H1 (cell line): ENCODE data around the gene KIF21A. TPM values are rescaled to one million over a fixed set of nuclear protein-coding genes. Genes with fewer than 3 reads are reported as not detected.

ENCODE experiments used
- CTCF ChIA-PET: fragments of 300-600 bp; sonication (Branson Sonifier 250); formaldehyde crosslinking; loops from one replicate; lab custom pipeline; 2021; ENCODE audit not compliant: partially characterized antibody; lab: Charles Lee
- POLR2A ChIA-PET: fragments of 300-600 bp; sonication (Branson Sonifier 250); formaldehyde crosslinking; loops from one replicate; lab custom pipeline; 2021; ENCODE audit warnings: inconsistent platforms; ENCODE audit not compliant: partially characterized antibody; lab: Charles Lee
- DNase-seq, 2 experiments: peaks; one replicate each; pipeline versions ENCODE4 v3.0.0 to v3.0.0-alpha.2; 2010 to 2022; ENCODE audit warnings: low spot score in 2 of 2, low read depth in 1 of 2, mixed read lengths in 1 of 2
- FAIRE-seq: peaks from 2 replicates; lab custom pipeline; 2011; peaks lifted over from hg19 to GRCh38; lab: Jason Lieb, UNC
- H2AFZ ChIP-seq: 2 replicates; pipeline ENCODE4 v1.8.1; 2012; ENCODE audit warnings: low read length, inconsistent platforms
- H2AK5ac ChIP-seq: 2 replicates; pipeline ENCODE4 v1.6.1; 2013; ENCODE audit warnings: low read depth, low read length
- H2BK120ac ChIP-seq: replicated peaks from 2 replicates; pipeline ENCODE3; 2013; ENCODE audit warnings: low read depth, low read length, inconsistent platforms
- H2BK12ac ChIP-seq: 2 replicates; pipeline ENCODE4 v1.6.1; 2013; ENCODE audit warnings: low read depth, low read length
- H2BK15ac ChIP-seq: 2 replicates; pipeline ENCODE4 v1.6.1; 2013; ENCODE audit warnings: low read length
- H2BK20ac ChIP-seq: 2 replicates; pipeline ENCODE4 v1.6.1; 2013; ENCODE audit warnings: low read length
- H2BK5ac ChIP-seq: 2 replicates; pipeline ENCODE4 v1.6.1; 2013; ENCODE audit warnings: low read depth, low read length
- H3K14ac ChIP-seq: 2 replicates; pipeline ENCODE4 v1.6.1; 2013; ENCODE audit warnings: inconsistent platforms; ENCODE audit not compliant: insufficient read length
- H3K18ac ChIP-seq: 2 replicates; pipeline ENCODE4 v1.6.1; 2013; ENCODE audit warnings: low read length; ENCODE audit errors: extremely low read depth
- H3K23ac ChIP-seq: 2 replicates; pipeline ENCODE4 v1.6.1; 2013; ENCODE audit warnings: inconsistent platforms; ENCODE audit not compliant: insufficient read length
- H3K23me2 ChIP-seq: 2 replicates; pipeline ENCODE4 v1.6.1; 2013; ENCODE audit warnings: low read depth, low read length
- H3K27ac ChIP-seq: 2 replicates; pipeline ENCODE4 v1.6.1; 2011; ENCODE audit warnings: low read depth, low read length, inconsistent platforms
- H3K27me3 ChIP-seq, 4 experiments: replicated peaks in 1 of 4; 1 replicate in 1 of 4; 2 replicates in 3 of 4; pipeline versions ENCODE4 v1.6.1 to v1.8.1; 2011 to 2013; ENCODE audit warnings: low read length in 3 of 4, mild to moderate bottlenecking in 3 of 4, inconsistent platforms in 2 of 4, mixed read lengths in 2 of 4, moderate library complexity in 1 of 4; ENCODE audit not compliant: control insufficient read depth in 3 of 4, insufficient read depth in 3 of 4; ENCODE audit errors: extremely low read depth in 1 of 4
- H3K36me3 ChIP-seq, 4 experiments: 2 replicates each; pipeline versions ENCODE4 v1.6.1 to v1.8.1; 2011 to 2013; ENCODE audit warnings: mild to moderate bottlenecking in 4 of 4, low read length in 3 of 4, moderate library complexity in 2 of 4, control low read depth in 1 of 4, inconsistent platforms in 1 of 4; ENCODE audit not compliant: insufficient read depth in 4 of 4, control insufficient read depth in 2 of 4
- H3K4ac ChIP-seq: replicated peaks from 2 replicates; pipeline ENCODE3; 2013; ENCODE audit warnings: low read length, low read depth, mixed read lengths, inconsistent platforms; ENCODE audit not compliant: insufficient read length
- H3K4me1 ChIP-seq, 4 experiments: replicated peaks in 1 of 4; 1 replicate in 1 of 4; 2 replicates in 3 of 4; pipeline versions ENCODE4 v1.6.1 to v1.8.1; 2011 to 2013; ENCODE audit warnings: low read length in 3 of 4, inconsistent platforms in 2 of 4, mixed read lengths in 1 of 4; ENCODE audit not compliant: insufficient read depth in 4 of 4, control insufficient read depth in 3 of 4
- H3K4me2 ChIP-seq, 2 experiments: 2 replicates each; pipeline versions ENCODE4 v1.6.1 to v1.8.1; 2011 to 2013; ENCODE audit warnings: low read depth in 2 of 2, low read length in 2 of 2, control low read depth in 1 of 2, inconsistent platforms in 1 of 2, mild to moderate bottlenecking in 1 of 2; ENCODE audit not compliant: insufficient read depth in 1 of 2
- H3K4me3 ChIP-seq, 4 experiments: fragments of 200-600, 300-600 bp in 1 of 4; sonication (generic), shearing (Covaris generic), sonication (Bioruptor Twin) in 1 of 4; 2 replicates each; pipeline versions ENCODE4 v1.5.1 to v1.8.1; 2011 to 2016; ENCODE audit warnings: low read length in 4 of 4, low read depth in 3 of 4, control low read depth in 2 of 4, inconsistent platforms in 2 of 4, mild to moderate bottlenecking in 2 of 4, mixed read lengths in 1 of 4, moderate library complexity in 1 of 4; ENCODE audit not compliant: insufficient read depth in 2 of 4; ENCODE audit errors: extremely low read depth in 1 of 4
- H3K56ac ChIP-seq: replicated peaks from 2 replicates; pipeline ENCODE3; 2013; ENCODE audit warnings: low read depth, mild to moderate bottlenecking, mixed read lengths, low read length, inconsistent platforms; ENCODE audit not compliant: insufficient read length
- H3K79me1 ChIP-seq: 2 replicates; pipeline ENCODE4 v1.6.1; 2013; ENCODE audit warnings: low read depth, low read length, control low read depth
- H3K79me2 ChIP-seq, 2 experiments: 2 replicates each; pipeline versions ENCODE4 v1.6.1 to v1.8.1; 2012 to 2013; ENCODE audit warnings: low read length in 2 of 2, mild to moderate bottlenecking in 2 of 2, inconsistent platforms in 1 of 2; ENCODE audit not compliant: insufficient read depth in 2 of 2, control insufficient read depth in 1 of 2
- H3K9ac ChIP-seq, 4 experiments: replicated peaks in 1 of 4; 1 replicate in 1 of 4; 2 replicates in 3 of 4; pipeline versions ENCODE4 v1.6.1 to v1.8.1; 2011 to 2013; ENCODE audit warnings: low read depth in 3 of 4, low read length in 3 of 4, control low read depth in 2 of 4, mild to moderate bottlenecking in 2 of 4, moderate library complexity in 2 of 4, inconsistent platforms in 1 of 4; ENCODE audit errors: extremely low read depth in 1 of 4
- H3K9me3 ChIP-seq, 2 experiments: 2 replicates each; pipeline versions ENCODE4 v1.6.1 to v1.8.1; 2012 to 2013; ENCODE audit warnings: mild to moderate bottlenecking in 2 of 2, moderate library complexity in 2 of 2, control low read depth in 1 of 2, inconsistent platforms in 1 of 2, low read depth in 1 of 2, low read length in 1 of 2, mixed read lengths in 1 of 2; ENCODE audit not compliant: insufficient read depth in 2 of 2
- H4K20me1 ChIP-seq, 2 experiments: replicated peaks in 1 of 2; 2 replicates each; pipeline versions ENCODE3 to v1.8.1; 2011 to 2013; ENCODE audit warnings: inconsistent platforms in 2 of 2, low read length in 2 of 2, mild to moderate bottlenecking in 1 of 2; ENCODE audit not compliant: insufficient read depth in 2 of 2, control insufficient read depth in 1 of 2
- H4K5ac ChIP-seq: 2 replicates; pipeline ENCODE4 v1.6.1; 2013; ENCODE audit warnings: low read length, low read depth, mixed read lengths, inconsistent platforms; ENCODE audit not compliant: insufficient read length
- H4K8ac ChIP-seq: 2 replicates; pipeline ENCODE4 v1.8.0; 2013; ENCODE audit warnings: mild to moderate bottlenecking, moderate library complexity, low read length, inconsistent platforms; ENCODE audit not compliant: insufficient read depth; ENCODE audit errors: extremely low read depth
- H4K91ac ChIP-seq: replicated peaks from 2 replicates; pipeline ENCODE3; 2013; ENCODE audit warnings: low read length, mixed read lengths, inconsistent platforms; ENCODE audit not compliant: insufficient read length
- CHD7 ChIP-seq: fragments of 300-600 bp; sonication (generic); IDR thresholded peaks from 2 replicates; pipeline ENCODE4 v1.7.1; 2012; ENCODE audit warnings: low read length, moderate library complexity, mild to moderate bottlenecking, inconsistent platforms; ENCODE audit not compliant: insufficient replicate concordance
- polyA plus RNA-seq, 7 experiments: library from polyadenylated mRNA; depleted of rRNA in 3 of 7; stranded (reverse) in 5 of 7; unstranded in 2 of 7; fragments of >200 nt in 5 of 7; fragments of 200-250 nt in 2 of 7; gene quantifications; 1 replicate in 5 of 7; 2 replicates in 1 of 7; 4 replicates in 1 of 7; pipeline versions ENCODE4 v1.2.1 to v1.2.3, GENCODE V29; 2011 to 2013; ENCODE audit warnings: missing spikeins in 2 of 7, mixed read lengths in 2 of 7
- total RNA-seq: library from RNA; stranded (reverse); fragmentation: NEBNext Ultra II Directional; extraction: Animal tissue kit (Norgen Biotek cat#: 25700); gene quantifications from 2 replicates; pipeline ENCODE4 v1.2.1, GENCODE V29; 2021

Gene KIF21A
- total and polyA plus RNA-seq, 2 of the 8 experiments (the other 6 are each of a cell fraction or from before 2014, with no cell fraction given) = 10.0 to 26.0 TPM

DNA sequence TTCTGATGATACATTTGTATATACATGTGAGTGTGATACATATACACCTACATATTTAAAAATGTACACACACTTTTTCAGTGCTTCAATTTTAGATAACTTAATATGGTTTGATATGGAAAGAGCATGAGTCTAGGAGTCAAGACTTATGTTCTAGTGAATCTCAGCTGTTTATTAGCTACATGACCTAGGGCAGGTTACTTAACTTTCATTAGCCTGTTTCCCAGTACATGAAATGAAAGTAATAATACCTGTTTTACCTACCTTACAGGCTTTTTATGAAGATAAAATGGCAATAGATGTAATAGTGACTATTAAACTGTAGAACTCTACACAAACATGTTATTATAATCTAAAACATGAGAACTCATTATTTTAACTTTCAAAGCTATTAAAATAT is 39.5 kb downstream of the KIF21A start:
- H2BK20ac ChIP-seq = no peak overlapping the region
- no peak overlapping the region for H3K56ac ChIP-seq
- no peak overlapping the region for H3K18ac ChIP-seq
- H3K79me2 ChIP-seq = peaks cover 0 to 20% of the 10 kb centered on the region in 2 experiments; a peak in 2 of 4 replicates
- H3K36me3 ChIP-seq = no peaks in the 10 kb centered on the region
- ChIA-PET POLR2A (interaction anchor here (0.9 kb wide), 1 partner anchor 9 kb away, joined by 4 read pairs; no protein-coding TSS in a partner anchor), CTCF (interaction anchor here (1.0 to 1.6 kb wide), 3 partner anchors 8 to 39 kb away, joined by 3 to 5 read pairs (median 3); no protein-coding TSS in a partner anchor)
- no peaks in the 10 kb centered on the region for H4K20me1 ChIP-seq
- no peak overlapping the region for H3K9ac ChIP-seq
- H3K23ac ChIP-seq = no peak overlapping the region
- H2BK5ac ChIP-seq = no peak overlapping the region
- no peak overlapping the region for H2BK15ac ChIP-seq
- H3K4ac ChIP-seq = no peak overlapping the region
- H2AK5ac ChIP-seq = no peak overlapping the region
- H3K23me2 ChIP-seq = no peaks in the 10 kb centered on the region
- H2BK12ac ChIP-seq = no peak overlapping the region
- H4K91ac ChIP-seq = no peak overlapping the region
- peaks cover 0 to 4% (median 2%) of the 10 kb centered on the region in 4 experiments; a peak in 3 of 7 replicates for H3K4me1 ChIP-seq
- no peaks in the 10 kb centered on the region for H3K9me3 ChIP-seq
- FAIRE-seq (no peak), DNase-seq (no peak)
- H4K8ac ChIP-seq = no peak overlapping the region
- H3K79me1 ChIP-seq = no peaks in the 10 kb centered on the region
- H3K4me3 ChIP-seq = no peak overlapping the region
- no peak overlapping the region for H2AFZ ChIP-seq
- no peak overlapping the region for H3K27ac ChIP-seq
- H4K5ac ChIP-seq = no peak overlapping the region
- H3K27me3 ChIP-seq = no peaks in the 10 kb centered on the region
- H3K14ac ChIP-seq = no peak overlapping the region
- no peak overlapping the region for H3K4me2 ChIP-seq
- no peak overlapping the region for H2BK120ac ChIP-seq
- TF ChIP-seq CHD7 = no peak
